ENCODE results near the gene MT1G.
"Not testable (repeated sequence)": the region's sequence is repeated elsewhere in the genome, so short reads cannot be mapped to it uniquely, and the experiment has no call there.

The MT1G gene

GRCh38 chr16:56621665-56622445 lies 46.0 kb downstream of the MT1G start:
- POLR2A ChIA-PET; H3K27ac ChIP-seq (ENCODE audit: insufficient read depth in 1 of 2, low read depth in 1 of 2, low read length in 2 of 2, poor library complexity in 1 of 2, severe bottlenecking in 2 of 2); H3K9me3 ChIP-seq (ENCODE audit: control extremely low read depth in 1 of 5, control insufficient read depth in 4 of 5, insufficient read depth in 2 of 5, low read depth in 1 of 5, low read length in 4 of 5); H3K4me3 ChIP-seq (ENCODE audit: control insufficient read depth in 1 of 7, extremely low read depth in 1 of 7, insufficient read depth in 4 of 7, low read depth in 2 of 7, low read length in 6 of 7); DNase-seq; H3K36me3 ChIP-seq (ENCODE audit: control insufficient read depth in 4 of 4, insufficient read depth in 4 of 4, low read length in 3 of 4): not testable (repeated sequence)
- CTCF ChIA-PET = interaction anchor here (1.2 to 1.6 kb wide), 2 partner anchors 10 to 14 kb away, joined by 3 to 4 read pairs; no protein-coding TSS in a partner anchor
- WGBS (ENCODE audit: insufficient coverage) = 98% methylated on average over 4 of the region's 4 CpGs
- Histone ChIP-seq H3K4me1 (ENCODE audit: control extremely low read depth in 1 of 4, control insufficient read depth in 4 of 4, insufficient read depth in 4 of 4, low read length in 3 of 4) (peaks cover 0 to 24% (median 16%) of the 10 kb centered on the region in 4 experiments), H3K27me3 (replicated peaks in 2 of 5; ENCODE audit: control insufficient read depth in 4 of 5, insufficient read depth in 5 of 5, low read length in 4 of 5) (peaks cover 0 to 64% (median 37%) of the 10 kb centered on the region in 5 experiments)

GRCh38 chr16:56620339-56620897 lies 47.4 kb downstream of the MT1G start:
- Histone ChIP-seq H3K4me3 (ENCODE audit: control insufficient read depth in 1 of 7, extremely low read depth in 1 of 7, insufficient read depth in 4 of 7, low read depth in 2 of 7, low read length in 6 of 7) (no peak overlapping the region), H3K4me1 (ENCODE audit: control extremely low read depth in 1 of 4, control insufficient read depth in 4 of 4, insufficient read depth in 4 of 4, low read length in 3 of 4) (peaks cover 0 to 18% (median 12%) of the 10 kb centered on the region in 4 experiments), H3K27me3 (replicated peaks in 2 of 5; ENCODE audit: control insufficient read depth in 4 of 5, insufficient read depth in 5 of 5, low read length in 4 of 5) (peaks cover 2 to 57% (median 34%) of the 10 kb centered on the region in 5 experiments), H3K36me3 (ENCODE audit: control insufficient read depth in 4 of 4, insufficient read depth in 4 of 4, low read length in 3 of 4) (no peaks in the 10 kb centered on the region), H3K27ac (ENCODE audit: insufficient read depth in 1 of 2, low read depth in 1 of 2, low read length in 2 of 2, poor library complexity in 1 of 2, severe bottlenecking in 2 of 2) (no peak overlapping the region), H3K9me3 (ENCODE audit: control extremely low read depth in 1 of 5, control insufficient read depth in 4 of 5, insufficient read depth in 2 of 5, low read depth in 1 of 5, low read length in 4 of 5) (no peaks in the 10 kb centered on the region)
- DNase-seq = no peak
- 100% methylated on average over 4 of the region's 8 CpGs for WGBS (ENCODE audit: insufficient coverage)
- ChIA-PET CTCF (interaction anchor here (0.8 to 1.6 kb wide), 4 partner anchors 8 to 19 kb away, joined by 3 to 4 read pairs (median 4); no protein-coding TSS in a partner anchor), POLR2A (no interaction called here)

- CTCF ChIA-PET = interaction anchor here (0.9 to 1.4 kb wide), 2 partner anchors 16 to 92 kb away, joined by 3 read pairs; no protein-coding TSS in a partner anchor
- peaks cover 2 to 38% (median 28%) of the 10 kb centered on the region in 5 experiments for H3K27me3 ChIP-seq (replicated peaks in 2 of 5; ENCODE audit: control insufficient read depth in 4 of 5, insufficient read depth in 5 of 5, low read length in 4 of 5)
- peaks cover 0 to 12% (median 9%) of the 10 kb centered on the region in 4 experiments for H3K4me1 ChIP-seq (ENCODE audit: control extremely low read depth in 1 of 4, control insufficient read depth in 4 of 4, insufficient read depth in 4 of 4, low read length in 3 of 4)
- H3K27ac ChIP-seq (ENCODE audit: insufficient read depth in 1 of 2, low read depth in 1 of 2, low read length in 2 of 2, poor library complexity in 1 of 2, severe bottlenecking in 2 of 2) = no peak overlapping the region
- H3K4me3 ChIP-seq (ENCODE audit: control insufficient read depth in 1 of 7, extremely low read depth in 1 of 7, insufficient read depth in 4 of 7, low read depth in 2 of 7, low read length in 6 of 7) = no peak overlapping the region
- POLR2A ChIA-PET = no interaction called here
- DNase-seq = no peak
- no peaks in the 10 kb centered on the region for H3K9me3 ChIP-seq (ENCODE audit: control extremely low read depth in 1 of 5, control insufficient read depth in 4 of 5, insufficient read depth in 2 of 5, low read depth in 1 of 5, low read length in 4 of 5)
- H3K36me3 ChIP-seq (ENCODE audit: control insufficient read depth in 4 of 4, insufficient read depth in 4 of 4, low read length in 3 of 4) = no peaks in the 10 kb centered on the region
- WGBS (ENCODE audit: insufficient coverage) = 73% methylated on average over 6 of the region's 6 CpGs
Observed at GRCh38 chr16:56618138-56618537, 49.7 kb downstream of the MT1G start.

- H3K27ac ChIP-seq (ENCODE audit: insufficient read depth in 1 of 2, low read depth in 1 of 2, low read length in 2 of 2, poor library complexity in 1 of 2, severe bottlenecking in 2 of 2) = no peak overlapping the region
- POLR2A ChIA-PET = no interaction called here
- WGBS (ENCODE audit: insufficient coverage) = 2% methylated on average over 40 of the region's 41 CpGs
Observed at GRCh38 chr16:56617212-56618085, 50.4 kb downstream of the MT1G start.

More at GRCh38 chr16:56617212-56618085, 50.4 kb downstream of the MT1G start:
- peak overlapping the region; percentile 10 to 64 (median 37) for H3K4me3 ChIP-seq (ENCODE audit: control insufficient read depth in 1 of 7, extremely low read depth in 1 of 7, insufficient read depth in 4 of 7, low read depth in 2 of 7, low read length in 6 of 7)
- H3K36me3 ChIP-seq (ENCODE audit: control insufficient read depth in 4 of 4, insufficient read depth in 4 of 4, low read length in 3 of 4) = no peaks in the 10 kb centered on the region
- CTCF ChIA-PET = interaction anchor here (0.6 to 1.4 kb wide), 3 partner anchors 17 to 107 kb away, joined by 3 read pairs; no protein-coding TSS in a partner anchor
- DNase-seq = peak in 2 of 3 donors; percentile 41 to 45
- H3K27me3 ChIP-seq (replicated peaks in 2 of 5; ENCODE audit: control insufficient read depth in 4 of 5, insufficient read depth in 5 of 5, low read length in 4 of 5) = peaks cover 2 to 37% (median 28%) of the 10 kb centered on the region in 5 experiments
- peaks cover 0 to 12% (median 9%) of the 10 kb centered on the region in 4 experiments for H3K4me1 ChIP-seq (ENCODE audit: control extremely low read depth in 1 of 4, control insufficient read depth in 4 of 4, insufficient read depth in 4 of 4, low read length in 3 of 4)
- no peaks in the 10 kb centered on the region for H3K9me3 ChIP-seq (ENCODE audit: control extremely low read depth in 1 of 5, control insufficient read depth in 4 of 5, insufficient read depth in 2 of 5, low read depth in 1 of 5, low read length in 4 of 5)
